Adrenal gland (tissue), 12 donors: ENCODE data around the gene FST. TPM values are rescaled to one million over a fixed set of nuclear protein-coding genes. Genes with fewer than 3 reads are reported as not detected.

Experiments
- DNase-seq, 7 donors: peaks; one replicate each; pipeline ENCODE4 v3.0.0-alpha.2; 2019 to 2020
- H3K27ac ChIP-seq, 5 donors: fragments of 200-600 bp; sonication (generic) in 4 of 5; 1 replicate in 3 of 5; 2 replicates in 2 of 5; pipeline versions ENCODE4 v1.5.1 to v1.8.0; 2016 to 2020; ENCODE audit warnings: mild to moderate bottlenecking in 1 of 5
- H3K27me3 ChIP-seq: fragments of 200-600 bp; 2 replicates; pipeline ENCODE4 v1.8.0; 2021
- H3K36me3 ChIP-seq, 2 donors: fragments of 200-600 bp; replicated peaks in 1 of 2; 1 replicate in 1 of 2; 2 replicates in 1 of 2; pipeline versions ENCODE4 v1.5.1 to v1.8.0; 2018 to 2022
- H3K4me1 ChIP-seq, 2 donors: fragments of 200-600 bp; replicated peaks in 1 of 2; 1 replicate in 1 of 2; 2 replicates in 1 of 2; pipeline versions ENCODE4 v1.5.1 to v1.8.0; 2018 to 2021
- H3K4me3 ChIP-seq, 4 donors: fragments of 200-600 bp; sonication (generic) in 3 of 4; one replicate each; pipeline ENCODE4 v1.5.1; 2016 to 2018
- H3K9me3 ChIP-seq, 3 donors: fragments of 200-600 bp; sonication (generic) in 1 of 3; replicated peaks in 1 of 3; 1 replicate in 2 of 3; 2 replicates in 1 of 3; pipeline versions ENCODE4 v1.5.1 to v1.8.0; 2016 to 2021
- POLR2A ChIP-seq, 2 donors: fragments of 450-650 bp; IDR thresholded peaks; one replicate each; pipeline ENCODE4 v1.6.1; 2017; ENCODE audit warnings: antibody characterized with exemption in 2 of 2, mild to moderate bottlenecking in 2 of 2, moderate library complexity in 1 of 2
- WGBS, 4 donors: extraction: QIAGEN DNeasy Blood & Tissue Kit in 2 of 4; methylation state at CpG; one replicate each; pipeline versions ENCODE4 v1.1.5 to v1.1.7; 2013 to 2017; 5-methylcytosine and 5-hydroxymethylcytosine counted together
- intact Hi-C, 2 donors: fragments of 100-400 bp; cut with DNase I; formaldehyde crosslinking; loops; one replicate each; pipeline versions ENCODE4 v1.14.1 to v1.15.0; 2022 to 2023
- polyA plus RNA-seq, 3 donors: library from polyadenylated mRNA; stranded (reverse); fragments of 200-250 nt in 2 of 3; fragments of 350-450 nt in 1 of 3; fragmentation: Illumina TruSeq in 1 of 3; extraction: RNeasy Lipid Tissue Mini Kit (QIAGEN cat#74804) in 1 of 3; gene quantifications; one replicate each; pipeline ENCODE4 v1.2.3, GENCODE V29; 2013 to 2014
- total RNA-seq, 9 donors: library from RNA; depleted of rRNA in 4 of 9; stranded (reverse); fragments of >200 nt in 4 of 9; fragments of 120-200 nt in 1 of 9; fragmentation: NEBNext Ultra II Directional in 1 of 9; extraction: Animal tissue kit (Norgen Biotek cat#: 25700) in 1 of 9; gene quantifications; one replicate each; pipeline versions ENCODE4 v1.1.0 to v1.2.4, GENCODE V29; 2013 to 2023
- TF ChIP-seq, protein P1 (sequence below), 6 experiments: fragments of 450-650 bp in 4 of 6; fragments of 200-600 bp in 2 of 6; sonication (generic) in 1 of 6; IDR thresholded peaks; 1 replicate in 5 of 6; 2 replicates in 1 of 6; pipeline versions ENCODE4 v1.5.1 to v1.8.0; 2016 to 2021; ENCODE audit warnings: antibody characterized with exemption in 6 of 6, mild to moderate bottlenecking in 2 of 6, moderate library complexity in 1 of 6
- donor health status: healthy with polysubstance abuse.
- donor health status: Bipolar disorder and iron deficiency.
- donor health status: DM: yes; HTN: yes; CAD: no.
- donor health status: DM: no; HTN: no; CAD: no.
- donor health status: DM: no; HTN: no; CAD: no.
- donor health status: DM: yes; HTN: yes; CAD: no.

FST gene
- total and polyA plus RNA-seq, 12 donors: 1.5 to 14.2 (median 3.3) TPM

DNA sequence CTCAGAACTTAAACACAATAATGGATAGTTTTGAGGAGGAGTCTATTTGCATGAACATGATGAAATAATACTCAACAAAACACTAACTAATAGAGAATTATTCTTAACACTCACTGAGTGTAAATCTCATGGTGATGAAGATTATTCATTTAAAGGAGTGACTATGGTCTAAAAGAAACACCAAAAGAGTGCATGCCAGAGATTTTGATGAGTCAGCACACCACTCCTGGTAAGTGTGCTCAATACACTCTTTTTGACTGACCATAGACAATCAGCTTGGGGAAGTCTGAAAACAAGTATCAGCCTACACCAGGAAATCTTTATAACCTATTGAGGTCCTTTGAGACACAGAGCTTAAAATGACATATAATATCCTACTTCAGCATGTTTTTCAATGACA, 6.8 kb upstream of the FST start:
- no peaks in the 10 kb centered on the region for H3K36me3 ChIP-seq
- H3K27ac ChIP-seq: no peak overlapping the region
- no peaks in the 10 kb centered on the region for H3K9me3 ChIP-seq
- TF ChIP-seq POLR2A (IDR thresholded peaks at IDR 0.05): no peak
- TF ChIP-seq, protein P1, sequence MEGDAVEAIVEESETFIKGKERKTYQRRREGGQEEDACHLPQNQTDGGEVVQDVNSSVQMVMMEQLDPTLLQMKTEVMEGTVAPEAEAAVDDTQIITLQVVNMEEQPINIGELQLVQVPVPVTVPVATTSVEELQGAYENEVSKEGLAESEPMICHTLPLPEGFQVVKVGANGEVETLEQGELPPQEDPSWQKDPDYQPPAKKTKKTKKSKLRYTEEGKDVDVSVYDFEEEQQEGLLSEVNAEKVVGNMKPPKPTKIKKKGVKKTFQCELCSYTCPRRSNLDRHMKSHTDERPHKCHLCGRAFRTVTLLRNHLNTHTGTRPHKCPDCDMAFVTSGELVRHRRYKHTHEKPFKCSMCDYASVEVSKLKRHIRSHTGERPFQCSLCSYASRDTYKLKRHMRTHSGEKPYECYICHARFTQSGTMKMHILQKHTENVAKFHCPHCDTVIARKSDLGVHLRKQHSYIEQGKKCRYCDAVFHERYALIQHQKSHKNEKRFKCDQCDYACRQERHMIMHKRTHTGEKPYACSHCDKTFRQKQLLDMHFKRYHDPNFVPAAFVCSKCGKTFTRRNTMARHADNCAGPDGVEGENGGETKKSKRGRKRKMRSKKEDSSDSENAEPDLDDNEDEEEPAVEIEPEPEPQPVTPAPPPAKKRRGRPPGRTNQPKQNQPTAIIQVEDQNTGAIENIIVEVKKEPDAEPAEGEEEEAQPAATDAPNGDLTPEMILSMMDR (IDR thresholded peaks at IDR 0.05): no peak
- H3K27me3 ChIP-seq: no peaks in the 10 kb centered on the region
- H3K4me3 ChIP-seq: no peak overlapping the region
- peaks cover 0 to 1% of the 10 kb centered on the region in 2 donors for H3K4me1 ChIP-seq
- intact Hi-C loops: no loop called here
- no peak for DNase-seq

DNA sequence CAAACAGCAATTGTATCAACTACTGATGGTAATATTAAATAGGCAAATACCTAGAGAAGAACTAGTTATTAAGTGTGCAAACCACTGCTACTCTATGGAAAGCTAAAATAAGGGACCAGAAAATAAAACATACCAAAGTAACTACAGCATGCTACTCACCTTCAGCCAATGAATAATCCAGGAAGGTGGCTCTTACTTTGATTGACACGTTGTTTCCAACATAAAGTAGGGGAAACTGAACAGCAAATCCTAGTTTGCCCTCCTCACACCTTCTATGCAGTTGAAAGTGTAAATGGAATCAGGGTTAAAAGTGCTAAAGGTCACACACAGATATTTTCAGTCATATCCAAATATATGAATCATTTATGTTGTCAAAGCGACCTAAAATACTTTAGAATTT, 5.1 kb upstream of the FST start:
- H3K9me3 ChIP-seq: no peaks in the 10 kb centered on the region
- DNase-seq: no peak
- TF ChIP-seq POLR2A (IDR thresholded peaks at IDR 0.05): no peak
- TF ChIP-seq, protein P1 (IDR thresholded peaks at IDR 0.05): no peak
- no peak overlapping the region for H3K4me3 ChIP-seq
- peaks cover 0 to 4% of the 10 kb centered on the region in 2 donors for H3K4me1 ChIP-seq
- no peaks in the 10 kb centered on the region for H3K27me3 ChIP-seq
- intact Hi-C loops: no loop called here
- H3K27ac ChIP-seq: no peak overlapping the region
- 88 to 96% (median 89%) methylated on average over 2 of the region's 2 CpGs for WGBS, 4 donors
- no peaks in the 10 kb centered on the region for H3K36me3 ChIP-seq

GRCh38 chr5:53476019-53476418, 4.4 kb upstream of the FST start:
- H3K4me1 ChIP-seq: peaks cover 0 to 8% of the 10 kb centered on the region in 2 donors
- DNase-seq: no peak
- no peak overlapping the region for H3K27ac ChIP-seq
- intact Hi-C loops: no loop called here
- no peak overlapping the region for H3K4me3 ChIP-seq
- H3K36me3 ChIP-seq: no peaks in the 10 kb centered on the region
- H3K27me3 ChIP-seq: no peaks in the 10 kb centered on the region
- 62 to 89% (median 69%) methylated on average over 3 of the region's 3 CpGs for WGBS, 4 donors
- no peaks in the 10 kb centered on the region for H3K9me3 ChIP-seq
- TF ChIP-seq, protein P1 (IDR thresholded peaks at IDR 0.05): no peak
- TF ChIP-seq POLR2A (IDR thresholded peaks at IDR 0.05): no peak

GRCh38 chr5:53476531-53477480, 3.6 kb upstream of the FST start:
- 34 to 61% (median 53%) methylated on average over 3 of the region's 3 CpGs for WGBS, 4 donors
- H3K4me1 ChIP-seq: peaks cover 0 to 16% of the 10 kb centered on the region in 2 donors
- intact Hi-C loops: no loop called here
- no peaks in the 10 kb centered on the region for H3K27me3 ChIP-seq
- H3K4me3 ChIP-seq: no peak overlapping the region
- no peak overlapping the region for H3K27ac ChIP-seq
- H3K36me3 ChIP-seq: no peaks in the 10 kb centered on the region
- no peaks in the 10 kb centered on the region for H3K9me3 ChIP-seq
- no peak for TF ChIP-seq POLR2A (IDR thresholded peaks at IDR 0.05)
- TF ChIP-seq, protein P1 (IDR thresholded peaks at IDR 0.05): no peak
- no peak for DNase-seq
